Dendritic cell treated with granulocyte-macrophage colony-stimulating factor and Interleukin-4, amounts not matched to agents 40 ng/mL and 50 ng/mL, for 4 days (primary cell): ENCODE results near the gene ZBP1.

ENCODE experiments used
- H3K27ac Mint-ChIP-seq: one replicate; pipeline ENCODE4 v1.8.0; 2022; ENCODE audit warnings: mild to moderate bottlenecking, mixed read lengths
- H3K27me3 Mint-ChIP-seq: one replicate; pipeline ENCODE4 v1.8.0; 2022; ENCODE audit warnings: mild to moderate bottlenecking, mixed read lengths
- H3K36me3 Mint-ChIP-seq: one replicate; pipeline ENCODE4 v1.8.0; 2022; ENCODE audit warnings: low read depth, mixed read lengths
- H3K4me1 Mint-ChIP-seq: one replicate; pipeline ENCODE4 v1.8.0; 2022; ENCODE audit warnings: low read depth, mixed read lengths
- H3K4me3 Mint-ChIP-seq: one replicate; pipeline ENCODE4 v1.8.0; 2022; ENCODE audit warnings: mild to moderate bottlenecking, moderate library complexity, mixed read lengths
- H3K9me3 Mint-ChIP-seq: one replicate; pipeline ENCODE4 v1.8.0; 2022; ENCODE audit warnings: mixed read lengths
- intact Hi-C: fragments of 100-400 bp; cut with micrococcal nuclease; formaldehyde crosslinking; loops from one replicate; pipeline ENCODE4 v1.15.0; 2022

ZBP1 gene

GRCh38 chr20:57611586-57612311 is 8.5 kb downstream of the ZBP1 start:
- H3K4me1 Mint-ChIP-seq, result no peaks in the 10 kb centered on the region
- no peak overlapping the region for H3K27ac Mint-ChIP-seq
- H3K36me3 Mint-ChIP-seq, result no peaks in the 10 kb centered on the region
- intact Hi-C loops, result no loop called here
- H3K27me3 Mint-ChIP-seq, result peaks cover 26% of the 10 kb centered on the region
- H3K4me3 Mint-ChIP-seq, result no peak overlapping the region
- H3K9me3 Mint-ChIP-seq, result no peaks in the 10 kb centered on the region

GRCh38 chr20:57610261-57610952 is 9.8 kb downstream of the ZBP1 start:
- Mint-ChIP-seq H3K9me3 (no peaks in the 10 kb centered on the region), H3K27me3 (peaks cover 21% of the 10 kb centered on the region), H3K27ac (no peak overlapping the region), H3K36me3 (no peaks in the 10 kb centered on the region), H3K4me1 (no peaks in the 10 kb centered on the region), H3K4me3 (no peak overlapping the region)
- intact Hi-C loops, result no loop called here

- H3K4me3 Mint-ChIP-seq, result no peak overlapping the region
- intact Hi-C loops, result no loop called here
- peaks cover 21% of the 10 kb centered on the region for H3K27me3 Mint-ChIP-seq
- H3K27ac Mint-ChIP-seq, result no peak overlapping the region
- H3K4me1 Mint-ChIP-seq, result no peaks in the 10 kb centered on the region
- no peaks in the 10 kb centered on the region for H3K36me3 Mint-ChIP-seq
- no peaks in the 10 kb centered on the region for H3K9me3 Mint-ChIP-seq
Measured at GRCh38 chr20:57609842-57610167, 10.4 kb downstream of the ZBP1 start.

GRCh38 chr20:57609086-57609841 is 11.0 kb downstream of the ZBP1 start:
- Mint-ChIP-seq H3K9me3 (no peaks in the 10 kb centered on the region), H3K27me3 (peaks cover 21% of the 10 kb centered on the region), H3K4me3 (no peak overlapping the region), H3K36me3 (no peaks in the 10 kb centered on the region), H3K27ac (no peak overlapping the region), H3K4me1 (no peaks in the 10 kb centered on the region)
- intact Hi-C loops, result no loop called here

- Mint-ChIP-seq H3K27me3 (peaks cover 21% of the 10 kb centered on the region), H3K36me3 (no peaks in the 10 kb centered on the region), H3K27ac (no peak overlapping the region), H3K9me3 (no peaks in the 10 kb centered on the region), H3K4me3 (no peak overlapping the region), H3K4me1 (no peaks in the 10 kb centered on the region)
- intact Hi-C loops, result no loop called here
Measured at GRCh38 chr20:57608516-57608915, 11.7 kb downstream of the ZBP1 start.

- intact Hi-C loops, result no loop called here
- H3K27ac Mint-ChIP-seq, result no peak overlapping the region
- H3K27me3 Mint-ChIP-seq, result peaks cover 28% of the 10 kb centered on the region
- no peaks in the 10 kb centered on the region for H3K4me1 Mint-ChIP-seq
- H3K36me3 Mint-ChIP-seq, result no peaks in the 10 kb centered on the region
- no peak overlapping the region for H3K4me3 Mint-ChIP-seq
- H3K9me3 Mint-ChIP-seq, result no peaks in the 10 kb centered on the region
Measured at GRCh38 chr20:57605878-57606277, 14.3 kb downstream of the ZBP1 start.

GRCh38 chr20:57605045-57605444 is 15.2 kb downstream of the ZBP1 start:
- peaks cover 27% of the 10 kb centered on the region for H3K27me3 Mint-ChIP-seq
- H3K4me3 Mint-ChIP-seq, result no peak overlapping the region
- H3K9me3 Mint-ChIP-seq, result no peaks in the 10 kb centered on the region
- no peak overlapping the region for H3K27ac Mint-ChIP-seq
- H3K4me1 Mint-ChIP-seq, result no peaks in the 10 kb centered on the region
- intact Hi-C loops, result no loop called here
- no peaks in the 10 kb centered on the region for H3K36me3 Mint-ChIP-seq

- no peaks in the 10 kb centered on the region for H3K9me3 Mint-ChIP-seq
- no peak overlapping the region for H3K27ac Mint-ChIP-seq
- intact Hi-C loops, result no loop called here
- no peaks in the 10 kb centered on the region for H3K4me1 Mint-ChIP-seq
- H3K36me3 Mint-ChIP-seq, result no peaks in the 10 kb centered on the region
- H3K27me3 Mint-ChIP-seq, result peaks cover 34% of the 10 kb centered on the region
- no peak overlapping the region for H3K4me3 Mint-ChIP-seq
Measured at GRCh38 chr20:57603120-57603519, 17.1 kb downstream of the ZBP1 start.

GRCh38 chr20:57601737-57602136 is 18.5 kb downstream of the ZBP1 start:
- intact Hi-C loops, result no loop called here
- no peaks in the 10 kb centered on the region for H3K9me3 Mint-ChIP-seq
- H3K4me1 Mint-ChIP-seq, result no peaks in the 10 kb centered on the region
- H3K4me3 Mint-ChIP-seq, result no peak overlapping the region
- peaks cover 30% of the 10 kb centered on the region for H3K27me3 Mint-ChIP-seq
- no peaks in the 10 kb centered on the region for H3K36me3 Mint-ChIP-seq
- no peak overlapping the region for H3K27ac Mint-ChIP-seq

- H3K4me3 Mint-ChIP-seq, result no peak overlapping the region
- H3K4me1 Mint-ChIP-seq, result no peaks in the 10 kb centered on the region
- H3K27me3 Mint-ChIP-seq, result peaks cover 30% of the 10 kb centered on the region
- H3K27ac Mint-ChIP-seq, result no peak overlapping the region
- H3K36me3 Mint-ChIP-seq, result no peaks in the 10 kb centered on the region
- intact Hi-C loops, result no loop called here
- H3K9me3 Mint-ChIP-seq, result no peaks in the 10 kb centered on the region
Measured at GRCh38 chr20:57601211-57601570, 19.0 kb downstream of the ZBP1 start.

- H3K27me3 Mint-ChIP-seq, result peaks cover 32% of the 10 kb centered on the region
- H3K4me1 Mint-ChIP-seq, result no peaks in the 10 kb centered on the region
- H3K27ac Mint-ChIP-seq, result no peak overlapping the region
- H3K36me3 Mint-ChIP-seq, result no peaks in the 10 kb centered on the region
- intact Hi-C loops, result no loop called here
- H3K9me3 Mint-ChIP-seq, result no peaks in the 10 kb centered on the region
- no peak overlapping the region for H3K4me3 Mint-ChIP-seq
Measured at GRCh38 chr20:57600320-57601210, 19.7 kb downstream of the ZBP1 start.

GRCh38 chr20:57598491-57598890 is 21.7 kb downstream of the ZBP1 start:
- intact Hi-C loops, result loop anchor here (5.0 kb wide), 1 partner anchor 429 kb away; no protein-coding TSS in a partner anchor
- Mint-ChIP-seq H3K27ac (no peak overlapping the region), H3K4me3 (no peak overlapping the region), H3K9me3 (no peaks in the 10 kb centered on the region), H3K36me3 (no peaks in the 10 kb centered on the region), H3K27me3 (peaks cover 38% of the 10 kb centered on the region), H3K4me1 (no peaks in the 10 kb centered on the region)

- H3K4me1 Mint-ChIP-seq, result no peaks in the 10 kb centered on the region
- no peak overlapping the region for H3K27ac Mint-ChIP-seq
- no peaks in the 10 kb centered on the region for H3K36me3 Mint-ChIP-seq
- no peak overlapping the region for H3K4me3 Mint-ChIP-seq
- no peaks in the 10 kb centered on the region for H3K9me3 Mint-ChIP-seq
- peaks cover 41% of the 10 kb centered on the region for H3K27me3 Mint-ChIP-seq
- intact Hi-C loops, result loop anchor here (5.0 kb wide), 1 partner anchor 429 kb away; no protein-coding TSS in a partner anchor
Measured at GRCh38 chr20:57598060-57598459, 22.2 kb downstream of the ZBP1 start.
